ENCODE measurements around the gene PDE11A. TPM values are rescaled to one million over a fixed set of nuclear protein-coding genes. Genes with fewer than 3 reads are reported as not detected.

Gene PDE11A
- total and polyA plus RNA-seq, 2 of the 8 experiments (the other 6 are each of a cell fraction or from before 2014, with no cell fraction given), result 0.19 to 0.23 TPM

DNA sequence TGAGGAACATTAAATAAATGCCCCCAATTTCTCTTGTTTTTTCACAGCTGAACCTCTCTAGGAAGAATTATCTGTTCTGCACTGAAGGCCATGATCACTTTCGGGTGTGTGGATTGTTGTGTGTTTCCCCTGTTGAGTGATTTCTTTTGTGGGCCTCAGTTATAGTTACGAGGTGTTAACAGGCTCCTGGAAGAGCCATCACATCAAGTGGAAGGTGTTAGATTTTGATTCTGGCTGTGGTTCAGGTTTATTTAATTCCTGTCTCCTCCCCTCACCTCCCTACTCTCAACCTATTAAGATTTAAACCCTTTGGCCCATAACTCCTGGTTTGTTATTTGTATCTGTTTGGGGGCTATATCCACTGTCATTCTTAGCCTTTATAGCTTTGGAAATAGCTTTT, 497.2 kb downstream of the PDE11A start:
- Histone ChIP-seq H3K4me3 (ENCODE audit: extremely low read depth in 1 of 4, insufficient read depth in 2 of 4, low read depth in 3 of 4, low read length in 4 of 4) (no peak overlapping the region), H3K79me1 (ENCODE audit: low read depth, low read length) (no peaks in the 10 kb centered on the region), H3K14ac (ENCODE audit: insufficient read length) (no peak overlapping the region), H4K8ac (ENCODE audit: extremely low read depth, insufficient read depth, low read length) (no peak overlapping the region), H2AK5ac (ENCODE audit: low read depth, low read length) (no peak overlapping the region), H3K27ac (ENCODE audit: low read depth, low read length) (no peak overlapping the region), H2BK20ac (ENCODE audit: low read length) (no peak overlapping the region), H3K4me2 (ENCODE audit: insufficient read depth in 1 of 2, low read depth in 2 of 2, low read length in 2 of 2) (no peak overlapping the region), H3K23me2 (ENCODE audit: low read depth, low read length) (no peaks in the 10 kb centered on the region), H3K23ac (ENCODE audit: insufficient read length) (no peak overlapping the region), H2BK15ac (ENCODE audit: low read length) (no peak overlapping the region), H3K18ac (ENCODE audit: extremely low read depth, low read length) (no peak overlapping the region), H2BK5ac (ENCODE audit: low read depth, low read length) (no peak overlapping the region), H3K4ac (replicated peaks; ENCODE audit: insufficient read length, low read depth, low read length) (no peak overlapping the region), H3K9ac (replicated peaks in 1 of 4; ENCODE audit: extremely low read depth in 1 of 4, low read depth in 3 of 4, low read length in 3 of 4) (no peak overlapping the region), H3K27me3 (replicated peaks in 1 of 4; ENCODE audit: control insufficient read depth in 3 of 4, extremely low read depth in 1 of 4, insufficient read depth in 3 of 4, low read length in 3 of 4) (no peaks in the 10 kb centered on the region), H4K5ac (ENCODE audit: insufficient read length, low read depth, low read length) (no peak overlapping the region), H3K4me1 (replicated peaks in 1 of 4; ENCODE audit: control insufficient read depth in 3 of 4, insufficient read depth in 4 of 4, low read length in 3 of 4) (no peaks in the 10 kb centered on the region), H4K20me1 (replicated peaks in 1 of 2; ENCODE audit: control insufficient read depth in 1 of 2, insufficient read depth in 2 of 2, low read length in 2 of 2) (no peaks in the 10 kb centered on the region), H3K79me2 (ENCODE audit: control insufficient read depth in 1 of 2, insufficient read depth in 2 of 2, low read length in 2 of 2) (no peaks in the 10 kb centered on the region), H3K56ac (replicated peaks; ENCODE audit: insufficient read length, low read depth, low read length) (no peak overlapping the region), H2AFZ (ENCODE audit: low read length) (no peak overlapping the region), H3K9me3 (ENCODE audit: insufficient read depth in 2 of 2, low read depth in 1 of 2, low read length in 1 of 2) (no peaks in the 10 kb centered on the region), H2BK12ac (ENCODE audit: low read depth, low read length) (no peak overlapping the region), H2BK120ac (replicated peaks; ENCODE audit: low read depth, low read length) (no peak overlapping the region), H3K36me3 (ENCODE audit: control insufficient read depth in 2 of 4, insufficient read depth in 4 of 4, low read length in 3 of 4) (no peaks in the 10 kb centered on the region), H4K91ac (replicated peaks; ENCODE audit: insufficient read length, low read length) (no peak overlapping the region)
- FAIRE-seq (no peak), DNase-seq (ENCODE audit: low read depth in 1 of 2, low spot score in 2 of 2) (no peak)
- CTCF ChIA-PET (ENCODE audit: partially characterized antibody), result no interaction called here
- POLR2A ChIA-PET (ENCODE audit: partially characterized antibody), result no interaction called here
- TF ChIP-seq, protein P1, sequence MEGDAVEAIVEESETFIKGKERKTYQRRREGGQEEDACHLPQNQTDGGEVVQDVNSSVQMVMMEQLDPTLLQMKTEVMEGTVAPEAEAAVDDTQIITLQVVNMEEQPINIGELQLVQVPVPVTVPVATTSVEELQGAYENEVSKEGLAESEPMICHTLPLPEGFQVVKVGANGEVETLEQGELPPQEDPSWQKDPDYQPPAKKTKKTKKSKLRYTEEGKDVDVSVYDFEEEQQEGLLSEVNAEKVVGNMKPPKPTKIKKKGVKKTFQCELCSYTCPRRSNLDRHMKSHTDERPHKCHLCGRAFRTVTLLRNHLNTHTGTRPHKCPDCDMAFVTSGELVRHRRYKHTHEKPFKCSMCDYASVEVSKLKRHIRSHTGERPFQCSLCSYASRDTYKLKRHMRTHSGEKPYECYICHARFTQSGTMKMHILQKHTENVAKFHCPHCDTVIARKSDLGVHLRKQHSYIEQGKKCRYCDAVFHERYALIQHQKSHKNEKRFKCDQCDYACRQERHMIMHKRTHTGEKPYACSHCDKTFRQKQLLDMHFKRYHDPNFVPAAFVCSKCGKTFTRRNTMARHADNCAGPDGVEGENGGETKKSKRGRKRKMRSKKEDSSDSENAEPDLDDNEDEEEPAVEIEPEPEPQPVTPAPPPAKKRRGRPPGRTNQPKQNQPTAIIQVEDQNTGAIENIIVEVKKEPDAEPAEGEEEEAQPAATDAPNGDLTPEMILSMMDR (IDR thresholded peaks at IDR 0.05; ENCODE audit: control extremely low read depth in 1 of 3, insufficient read depth in 1 of 3, low read depth in 1 of 3, low read length in 3 of 3), result no peak
- TF ChIP-seq BRCA1 (IDR thresholded peaks at IDR 0.05; ENCODE audit: low read depth, low read length) (no peak), POLR2A (IDR thresholded peaks at IDR 0.05; ENCODE audit: control extremely low read depth in 1 of 2, low read depth in 2 of 2, low read length in 2 of 2) (no peak), FOSL1 (IDR thresholded peaks at IDR 0.05; ENCODE audit: insufficient read depth, low read depth, low read length) (no peak), ZNF274 (IDR thresholded peaks at IDR 0.05; ENCODE audit: borderline replicate concordance, extremely low read depth, low read length) (no peak), JUND (IDR thresholded peaks at IDR 0.05; ENCODE audit: low read length) (no peak), CTBP2 (IDR thresholded peaks at IDR 0.05; ENCODE audit: borderline replicate concordance, insufficient read depth, insufficient read length, low read length) (no peak)
- TF ChIP-seq, protein P2, sequence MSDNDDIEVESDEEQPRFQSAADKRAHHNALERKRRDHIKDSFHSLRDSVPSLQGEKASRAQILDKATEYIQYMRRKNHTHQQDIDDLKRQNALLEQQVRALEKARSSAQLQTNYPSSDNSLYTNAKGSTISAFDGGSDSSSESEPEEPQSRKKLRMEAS (IDR thresholded peaks at IDR 0.05), result no peak
- WGBS, 2 experiments (ENCODE audit: extremely low coverage in 1 of 2, insufficient coverage in 1 of 2, insufficient read length in 1 of 2, insufficient replicate concordance in 2 of 2, low coverage in 1 of 2, low lambda C conversion rate in 2 of 2, missing lambda C conversion rate in 1 of 2), result 94% methylated on average over 2 of the region's 2 CpGs; no CpG with 5 or more reads in 1 of the 2 experiments

Measured in H1 (cell line).